Muscle layer of duodenum (tissue), 2 donors: Measurements from ENCODE around the gene ARRDC3.

Experiments
- H3K27ac ChIP-seq: one replicate; pipeline ENCODE4 v1.7.0; 2013; ENCODE audit warnings: mild to moderate bottlenecking, low read length
- H3K27me3 ChIP-seq: one replicate; pipeline ENCODE4 v1.7.0; 2013; ENCODE audit warnings: low read depth, mild to moderate bottlenecking, control low read depth, low read length
- H3K36me3 ChIP-seq, 2 donors: one replicate each; pipeline ENCODE4 v1.7.0; 2013; ENCODE audit warnings: low read length in 2 of 2, control low read depth in 1 of 2, mild to moderate bottlenecking in 1 of 2; ENCODE audit not compliant: insufficient read depth in 2 of 2, control insufficient read depth in 1 of 2
- H3K4me1 ChIP-seq, 2 donors: one replicate each; pipeline ENCODE4 v1.7.0; 2013; ENCODE audit warnings: low read length in 2 of 2, mild to moderate bottlenecking in 2 of 2, control low read depth in 1 of 2, moderate library complexity in 1 of 2; ENCODE audit not compliant: insufficient read depth in 2 of 2, control insufficient read depth in 1 of 2
- H3K4me3 ChIP-seq, 2 donors: one replicate each; pipeline ENCODE4 v1.7.0; 2013; ENCODE audit warnings: low read length in 2 of 2, low read depth in 1 of 2, mild to moderate bottlenecking in 1 of 2
- H3K9me3 ChIP-seq, 2 donors: one replicate each; pipeline ENCODE4 v1.7.0; 2013; ENCODE audit warnings: low read length in 2 of 2, control low read depth in 1 of 2, mild to moderate bottlenecking in 1 of 2; ENCODE audit not compliant: control insufficient read depth in 1 of 2
- donor health status: healthy.

The ARRDC3 gene

DNA sequence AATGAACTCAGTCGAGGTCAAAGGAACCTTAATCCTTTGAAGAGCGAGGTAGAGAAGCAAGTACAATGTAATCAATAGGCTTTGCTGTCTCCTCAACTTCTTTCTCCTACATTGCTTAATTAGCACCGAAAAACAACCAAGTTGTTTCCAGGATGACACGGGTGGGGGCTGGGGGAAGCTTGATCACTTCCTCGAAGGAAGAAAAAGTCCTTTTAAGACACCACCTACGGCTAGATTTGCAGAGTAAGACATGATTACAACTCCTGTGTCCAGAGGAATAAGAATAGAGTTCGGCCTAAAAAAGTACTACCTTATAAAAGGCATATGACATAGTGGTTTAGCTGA lies 811 bp upstream of the ARRDC3 start:
- H3K4me3 ChIP-seq = peak overlapping the region; percentile 95 to 98
- no peaks in the 10 kb centered on the region for H3K9me3 ChIP-seq
- peaks cover 8 to 10% of the 10 kb centered on the region in 2 donors for H3K4me1 ChIP-seq
- H3K36me3 ChIP-seq = peaks cover 0 to 4% of the 10 kb centered on the region in 2 donors
- H3K27ac ChIP-seq = peak overlapping the region; percentile 100
- H3K27me3 ChIP-seq = no peaks in the 10 kb centered on the region

DNA sequence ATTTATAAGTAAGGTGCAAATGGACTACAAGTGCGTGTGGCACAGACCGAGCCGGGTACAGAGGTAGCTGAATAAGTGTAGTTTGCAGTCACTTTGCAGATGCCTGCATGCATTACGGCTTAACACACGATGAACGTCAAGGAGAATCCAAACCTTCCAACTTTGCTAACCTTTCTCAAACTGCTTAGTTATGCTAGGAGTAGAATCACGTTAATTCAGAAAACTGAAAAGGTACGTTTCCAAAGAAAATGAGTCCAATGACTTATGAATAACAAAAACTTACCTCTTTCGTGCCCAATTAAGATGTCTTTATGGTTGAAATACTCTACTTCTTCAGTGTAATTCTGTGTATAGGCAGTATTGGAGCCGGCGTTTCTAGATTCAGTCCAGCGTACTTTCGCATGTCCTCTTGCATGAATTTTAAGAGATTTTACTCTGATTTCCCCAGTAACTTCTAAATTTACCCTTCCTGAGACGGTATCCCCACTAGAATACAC lies 539 bp downstream of the ARRDC3 start:
- Histone ChIP-seq H3K4me1 (peaks cover 12 to 16% of the 10 kb centered on the region in 2 donors), H3K27me3 (no peaks in the 10 kb centered on the region), H3K36me3 (peaks cover 4% of the 10 kb centered on the region in 2 donors), H3K9me3 (no peaks in the 10 kb centered on the region), H3K27ac (peak overlapping the region; percentile 100), H3K4me3 (peak overlapping the region; percentile 95 to 98)

DNA sequence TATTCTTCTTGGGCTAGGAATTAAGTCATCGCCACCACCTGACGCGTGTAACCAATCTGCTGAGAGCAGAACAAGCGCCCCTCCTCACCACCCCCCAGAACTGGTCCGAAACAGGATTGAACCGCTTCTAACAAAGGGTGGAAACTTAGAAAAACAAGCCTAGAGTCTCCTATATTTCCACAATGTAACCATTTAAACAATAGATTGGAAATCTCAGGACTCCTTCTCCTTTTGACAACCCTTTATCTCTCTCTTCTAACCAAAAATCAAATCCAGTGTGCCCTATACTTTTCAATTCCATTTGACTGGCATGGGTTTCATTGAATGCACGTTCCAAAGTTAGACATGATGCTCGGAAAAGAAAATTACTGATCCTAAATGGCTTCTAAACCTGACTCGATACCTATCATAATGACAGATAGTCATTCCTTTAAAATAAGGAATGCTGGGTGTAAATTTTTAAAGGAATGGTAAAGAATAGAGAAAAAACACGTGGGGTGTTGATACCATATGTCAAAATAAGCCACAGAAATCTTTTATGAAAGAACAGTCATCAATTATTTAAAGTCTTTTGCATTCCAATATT lies 1.2 kb downstream of the ARRDC3 start:
- Histone ChIP-seq H3K36me3 (peaks cover 4% of the 10 kb centered on the region in 2 donors), H3K4me3 (peak overlapping the region; percentile 95 to 98), H3K27me3 (no peaks in the 10 kb centered on the region), H3K9me3 (no peaks in the 10 kb centered on the region), H3K27ac (peak overlapping the region; percentile 100), H3K4me1 (peaks cover 16% of the 10 kb centered on the region in 2 donors)

DNA sequence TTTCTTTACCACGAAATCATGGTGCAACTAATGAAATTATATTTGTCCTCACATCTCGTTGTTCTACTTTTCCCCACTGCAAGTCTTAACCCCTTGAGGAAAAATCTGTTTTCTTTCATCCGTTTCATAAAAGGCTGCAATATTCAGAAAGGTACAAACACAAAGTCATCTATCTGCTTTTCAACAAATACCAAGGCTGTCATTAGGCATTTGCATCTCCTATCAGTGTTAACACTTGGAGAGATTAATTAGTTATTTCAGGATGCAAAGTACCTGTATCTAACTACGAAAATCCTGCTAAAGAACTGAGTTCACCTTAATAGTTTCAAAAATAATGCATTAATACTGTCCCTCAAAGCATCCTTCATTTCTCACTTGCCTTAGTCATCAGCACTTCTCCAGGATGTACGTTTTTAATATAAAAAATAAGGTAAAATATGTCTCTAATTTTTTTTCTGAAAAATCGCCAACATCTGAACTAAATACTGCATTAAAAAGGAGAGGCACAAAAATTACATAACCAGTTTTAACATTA lies 1.8 kb downstream of the ARRDC3 start:
- H3K27me3 ChIP-seq = no peaks in the 10 kb centered on the region
- peaks cover 16 to 21% of the 10 kb centered on the region in 2 donors for H3K4me1 ChIP-seq
- peaks cover 4 to 7% of the 10 kb centered on the region in 2 donors for H3K36me3 ChIP-seq
- peak overlapping the region; percentile 95 to 98 for H3K4me3 ChIP-seq
- peak overlapping the region; percentile 100 for H3K27ac ChIP-seq
- H3K9me3 ChIP-seq = no peaks in the 10 kb centered on the region

DNA sequence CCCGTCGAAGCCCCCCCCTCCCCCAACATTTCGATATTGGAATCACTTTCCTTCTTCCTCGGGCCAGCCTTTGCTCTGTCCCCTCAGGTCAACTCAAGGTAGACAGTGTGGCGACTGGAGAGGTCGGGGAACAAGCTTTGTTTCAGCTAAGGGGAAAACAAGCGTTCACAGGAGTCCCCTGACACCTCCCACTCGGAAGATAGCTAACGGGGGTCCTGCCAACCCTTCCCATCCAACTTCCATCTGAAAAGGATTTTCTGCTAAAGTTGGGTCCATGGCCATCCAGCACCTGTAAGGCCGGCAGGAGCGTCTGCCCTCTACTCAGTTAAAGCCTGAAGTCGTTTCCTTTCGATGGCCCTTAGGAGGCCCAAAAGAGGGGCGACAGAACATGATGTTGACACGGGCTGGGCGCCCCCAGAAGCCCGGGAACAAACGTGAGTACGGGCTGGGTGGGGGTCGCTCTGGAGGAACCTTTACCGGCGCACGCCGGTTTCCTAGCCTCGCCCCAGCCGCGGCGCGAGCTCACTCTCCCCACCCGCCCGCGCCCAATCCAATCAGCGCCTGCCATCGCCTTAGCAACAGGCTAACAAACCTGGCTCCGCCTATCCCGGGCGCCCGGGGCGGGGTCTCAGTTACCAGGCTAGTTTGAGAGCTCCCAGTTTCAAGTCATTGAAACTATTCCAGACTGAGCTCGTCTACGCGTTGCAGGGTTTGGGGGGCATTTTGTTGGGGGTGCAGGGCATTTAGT lies 2.5 kb downstream of the ARRDC3 start:
- H3K4me3 ChIP-seq = peak overlapping the region; percentile 95 to 98
- H3K4me1 ChIP-seq = peaks cover 16 to 24% of the 10 kb centered on the region in 2 donors

DNA sequence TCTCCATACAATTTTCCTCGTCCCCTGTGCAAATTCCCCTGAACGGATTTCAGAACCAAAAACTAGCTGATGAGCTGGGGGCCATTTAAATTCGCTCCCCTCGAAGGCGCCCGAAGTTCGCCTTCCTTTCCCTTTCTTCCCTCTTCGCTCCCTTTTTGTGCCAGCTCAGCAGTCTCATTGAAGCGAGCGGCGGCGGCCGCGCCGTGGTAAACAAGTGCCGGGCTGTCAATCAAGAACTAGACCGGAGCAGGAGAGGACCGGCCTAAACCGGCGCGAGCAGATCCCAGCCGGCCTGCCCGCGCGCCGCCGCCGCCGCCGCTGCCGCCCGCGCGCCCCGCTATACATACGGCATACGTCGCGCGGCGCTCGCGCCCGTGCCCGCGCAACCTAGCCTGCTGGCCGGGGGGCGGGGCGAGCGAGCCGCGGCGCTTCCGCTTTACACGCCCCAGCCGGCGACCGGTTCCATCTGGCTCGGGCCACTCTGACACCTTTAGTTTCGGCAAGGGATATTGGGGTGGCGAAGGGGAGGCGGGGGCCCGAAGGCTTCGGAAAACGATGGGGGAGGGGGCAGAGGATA lies 3.1 kb downstream of the ARRDC3 start:
- Histone ChIP-seq H3K9me3 (no peaks in the 10 kb centered on the region), H3K36me3 (peaks cover 10% of the 10 kb centered on the region in 2 donors), H3K4me3 (peak overlapping the region; percentile 95 to 98), H3K27ac (peak overlapping the region; percentile 100), H3K4me1 (peaks cover 16 to 24% of the 10 kb centered on the region in 2 donors), H3K27me3 (no peaks in the 10 kb centered on the region)

More for the DNA sequence above, 2.5 kb downstream of the ARRDC3 start:
- Histone ChIP-seq H3K9me3 (no peaks in the 10 kb centered on the region), H3K36me3 (peaks cover 8 to 9% of the 10 kb centered on the region in 2 donors), H3K27ac (peak overlapping the region; percentile 100), H3K27me3 (no peaks in the 10 kb centered on the region)

DNA sequence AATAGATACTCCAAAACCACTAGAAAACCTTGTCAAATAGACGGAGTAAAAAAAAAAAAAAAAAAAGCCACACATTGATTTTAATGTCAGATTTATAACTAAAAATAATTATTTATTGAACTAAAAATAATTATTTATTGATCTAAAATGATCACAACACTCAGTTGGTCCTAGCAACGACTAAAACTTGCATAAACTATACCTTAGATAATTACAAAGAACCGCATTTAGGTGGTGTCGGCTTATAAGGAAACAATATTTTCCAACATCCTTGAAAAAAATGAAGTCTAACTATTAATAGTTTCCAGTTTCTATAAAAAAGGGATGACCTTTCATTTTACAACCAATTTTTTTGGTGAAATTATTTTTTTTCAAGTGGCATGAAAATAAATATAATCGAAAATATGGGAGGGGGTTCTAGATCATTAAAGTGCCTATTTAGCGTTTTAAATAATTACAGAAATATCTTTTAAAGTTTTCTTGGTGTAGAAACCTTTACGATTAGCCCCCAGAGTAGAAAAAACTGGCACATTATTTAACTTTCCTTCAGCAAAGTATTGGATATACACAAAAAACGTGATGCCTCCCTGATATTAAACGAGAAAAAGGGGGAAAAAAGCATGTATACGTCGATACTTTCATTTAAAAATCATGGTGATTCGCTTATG lies 3.7 kb downstream of the ARRDC3 start:
- Histone ChIP-seq H3K36me3 (peaks cover 16% of the 10 kb centered on the region in 2 donors), H3K4me1 (peaks cover 12 to 20% of the 10 kb centered on the region in 2 donors), H3K4me3 (peak overlapping the region; percentile 86 to 95), H3K27ac (peak overlapping the region; percentile 99), H3K27me3 (no peaks in the 10 kb centered on the region), H3K9me3 (no peaks in the 10 kb centered on the region)

DNA sequence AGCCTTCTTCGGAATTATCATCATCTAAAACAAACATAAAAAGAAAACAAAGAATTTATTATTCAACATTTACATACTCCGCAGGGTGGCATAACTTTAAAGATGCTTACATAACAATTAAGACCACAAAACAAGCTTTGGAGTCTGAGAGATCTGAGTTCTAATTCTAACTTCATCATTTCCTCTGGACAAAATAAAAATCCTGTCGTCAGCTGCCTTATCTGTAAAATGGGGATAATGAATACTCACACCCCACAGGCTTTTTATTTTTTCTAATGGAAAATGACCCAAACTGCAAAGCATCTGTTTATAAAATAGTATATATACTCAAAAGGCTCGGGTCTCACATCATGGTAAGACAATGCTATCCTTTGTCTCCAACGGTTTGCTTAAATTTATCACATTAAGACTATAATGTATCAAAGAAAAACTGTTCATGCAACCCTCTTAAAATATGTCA lies 4.3 kb downstream of the ARRDC3 start:
- Histone ChIP-seq H3K9me3 (no peaks in the 10 kb centered on the region), H3K27me3 (no peaks in the 10 kb centered on the region), H3K36me3 (peaks cover 21 to 22% of the 10 kb centered on the region in 2 donors), H3K27ac (peak overlapping the region; percentile 99), H3K4me1 (peaks cover 9 to 16% of the 10 kb centered on the region in 2 donors), H3K4me3 (peak overlapping the region; percentile 58 to 95)

DNA sequence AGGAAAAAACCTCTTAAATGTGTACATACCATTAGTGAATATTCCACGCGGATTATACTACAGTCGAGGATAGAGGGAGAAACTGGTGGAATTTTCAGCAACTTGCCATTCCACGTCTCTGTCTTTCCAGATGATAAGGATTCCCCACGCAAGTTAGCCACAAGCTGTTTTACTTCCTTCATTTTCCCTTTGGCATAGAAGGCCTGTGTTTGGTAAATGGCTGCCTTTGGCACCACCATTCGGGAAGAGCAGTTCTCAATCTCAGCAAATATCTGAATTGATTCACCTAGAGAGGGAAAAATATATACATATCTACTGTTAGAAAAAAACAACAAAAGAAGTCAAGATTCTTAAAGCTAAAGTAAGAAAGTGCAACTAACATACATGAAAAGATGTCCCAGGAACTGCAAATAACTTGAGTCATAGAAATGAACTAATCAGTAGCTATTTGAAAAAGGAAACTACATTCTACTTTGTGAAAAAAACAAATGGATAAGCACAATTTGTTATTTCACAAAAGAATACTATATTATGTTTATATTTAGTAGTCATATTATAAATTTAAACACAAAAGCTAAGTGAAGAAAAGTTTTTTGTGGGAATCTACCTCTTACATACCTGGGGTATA lies 8.1 kb downstream of the ARRDC3 start:
- H3K9me3 ChIP-seq = no peaks in the 10 kb centered on the region
- no peak overlapping the region for H3K4me3 ChIP-seq
- H3K27ac ChIP-seq = no peak overlapping the region
- H3K27me3 ChIP-seq = no peaks in the 10 kb centered on the region
- peaks cover 9 to 39% of the 10 kb centered on the region in 2 donors for H3K4me1 ChIP-seq
- H3K36me3 ChIP-seq = peaks cover 53 to 56% of the 10 kb centered on the region in 2 donors

DNA sequence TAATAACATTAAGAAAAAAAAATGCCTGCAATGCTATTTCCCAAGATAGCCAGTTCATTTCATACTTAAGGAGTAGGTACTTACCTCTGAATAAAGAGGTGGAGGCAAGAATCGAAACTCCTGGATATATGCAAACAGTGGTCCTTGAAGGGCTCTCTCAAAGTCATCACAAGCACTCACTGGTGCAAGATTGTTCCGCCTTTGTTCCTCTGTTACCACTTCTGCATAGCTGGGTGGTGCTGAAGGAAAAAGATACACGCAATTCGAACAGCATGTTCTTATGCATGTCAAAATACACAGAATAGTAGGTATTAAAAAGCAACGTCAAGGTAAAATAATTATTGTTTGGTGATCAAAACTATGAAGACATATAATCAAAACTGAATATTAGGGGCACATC lies 9.5 kb downstream of the ARRDC3 start:
- Histone ChIP-seq H3K4me1 (peaks cover 5 to 44% of the 10 kb centered on the region in 2 donors), H3K4me3 (no peak overlapping the region), H3K36me3 (peaks cover 62 to 63% of the 10 kb centered on the region in 2 donors), H3K27me3 (no peaks in the 10 kb centered on the region), H3K27ac (no peak overlapping the region), H3K9me3 (no peaks in the 10 kb centered on the region)
